GM12878 (cell line): ENCODE results near the gene COX10. TPM values are rescaled to one million over a fixed set of nuclear protein-coding genes. Genes with fewer than 3 reads are reported as not detected.
"Not testable (repeated sequence)": the region's sequence is repeated elsewhere in the genome, so short reads cannot be mapped to it uniquely, and the experiment has no call there.

ENCODE experiments used
- ATAC-seq: fragments of 200-7000 bp; cut with Tn5 transposase; 3 replicates; pipeline ENCODE4 v1.9.1; 2020; ENCODE audit warnings: mild to moderate bottlenecking, moderate library complexity
- BruUV-seq: library from RNA; stranded (reverse); fragments of 400-500 nt; replicated peaks from 2 replicates; lab custom pipeline; 2021; lab: Mats Ljungman, UMichigan
- CTCF ChIA-PET: fragments of 300-600 bp; sonication (Branson Sonifier 250); formaldehyde crosslinking; extraction: SDS; loops from one replicate; lab custom pipeline; 2021; ENCODE audit warnings: inconsistent platforms; lab: Yijun Ruan, JAX
- POLR2A ChIA-PET: fragments of 350-600 bp; formaldehyde crosslinking; extraction: SDS; loops from one replicate; lab custom pipeline; 2021; ENCODE audit warnings: inconsistent platforms; lab: Charles Lee
- RAD21 ChIA-PET: fragments of 300-600 bp; sonication (Branson Sonifier 250); formaldehyde crosslinking; loops from one replicate; lab custom pipeline; 2023; ENCODE audit warnings: antibody characterized with exemption; ENCODE audit not compliant: unreplicated experiment; lab: Charles Lee
- SMC1A ChIA-PET: fragments of 300-600 bp; sonication (Branson Sonifier 250); formaldehyde crosslinking; loops from one replicate; lab custom pipeline; 2023; ENCODE audit not compliant: unreplicated experiment, uncharacterized antibody; lab: Charles Lee
- DNase-seq: peaks from one replicate; pipeline ENCODE4 v3.0.0-alpha.2; 2011; ENCODE audit warnings: low read depth, low spot score
- FAIRE-seq: peaks from 3 replicates; lab custom pipeline; 2011; peaks lifted over from hg19 to GRCh38; lab: Jason Lieb, UNC
- H2AFZ ChIP-seq: 2 replicates; pipeline ENCODE4 v1.6.0; 2011; ENCODE audit warnings: low read depth, low read length, control low read depth; ENCODE audit not compliant: control insufficient read depth
- H3K27ac ChIP-seq: 2 replicates; pipeline ENCODE4 v1.5.1; 2011; ENCODE audit warnings: control low read depth; ENCODE audit not compliant: control insufficient read depth, insufficient read depth
- H3K27me3 ChIP-seq, 2 experiments: replicated peaks in 1 of 2; 2 replicates each; pipeline versions ENCODE4 v1.6.0 to v1.6.1; 2011; ENCODE audit warnings: low read length in 1 of 2; ENCODE audit not compliant: control insufficient read depth in 2 of 2, insufficient read depth in 2 of 2
- H3K36me3 ChIP-seq, 2 experiments: 2 replicates each; pipeline ENCODE4 v1.5.1; 2011; ENCODE audit warnings: low read length in 1 of 2; ENCODE audit not compliant: control insufficient read depth in 2 of 2, insufficient read depth in 2 of 2
- H3K4me1 ChIP-seq: 2 replicates; pipeline ENCODE4 v1.6.1; 2011; ENCODE audit warnings: mild to moderate bottlenecking, low read length, moderate library complexity, mixed read lengths; ENCODE audit not compliant: control insufficient read depth, insufficient read depth
- H3K4me2 ChIP-seq: 2 replicates; pipeline ENCODE4 v1.6.0; 2011; ENCODE audit warnings: control low read depth; ENCODE audit not compliant: control insufficient read depth, insufficient read depth
- H3K4me3 ChIP-seq: fragments of 200-600 bp; sonication (generic); 2 replicates; pipeline ENCODE4 v1.5.1; 2016
- H3K79me2 ChIP-seq: 2 replicates; pipeline ENCODE4 v1.6.0; 2011; ENCODE audit warnings: low read length; ENCODE audit not compliant: control insufficient read depth, insufficient read depth
- H3K9ac ChIP-seq: 2 replicates; pipeline ENCODE4 v1.8.0; 2011; ENCODE audit warnings: low read length, control low read depth, mixed read lengths; ENCODE audit not compliant: control insufficient read depth, insufficient read depth
- H3K9me3 ChIP-seq: replicated peaks from 3 replicates; pipeline ENCODE4 v1.5.1; 2011; ENCODE audit warnings: mild to moderate bottlenecking, low read length; ENCODE audit not compliant: control insufficient read depth, insufficient read depth
- H4K20me1 ChIP-seq: 2 replicates; pipeline ENCODE4 v1.6.0; 2011; ENCODE audit not compliant: control insufficient read depth, insufficient read depth
- WGBS: methylation state at CpG from one replicate; pipeline ENCODE4 v1.1.6; 2016; ENCODE audit warnings: low lambda C conversion rate; ENCODE audit not compliant: insufficient replicate concordance, insufficient coverage; ENCODE audit errors: missing lambda C conversion rate; 5-methylcytosine and 5-hydroxymethylcytosine counted together
- in situ Hi-C: fragments of 300-500 bp; cut with MboI; formaldehyde crosslinking; loops from 9 replicates; pipeline ENCODE4 v1.14.3; 2018; ENCODE audit warnings: mixed read lengths
- intact Hi-C: fragments of 100-400 bp; cut with micrococcal nuclease; formaldehyde crosslinking; loops from one replicate; pipeline ENCODE4 v1.14.2; 2022; ENCODE audit not compliant: unreplicated experiment
- polyA plus RNA-seq, 11 experiments: library from polyadenylated mRNA; depleted of rRNA in 4 of 11; unstranded in 6 of 11; stranded (reverse) in 5 of 11; fragments of >200 nt; fragmentation: Nextera tagmentation in 4 of 11; fragmentation: Illumina TruSeq in 1 of 11; extraction: Ambion mirVana in 4 of 11; extraction: Trizol in 1 of 11; gene quantifications; 1 replicate in 1 of 11; 2 replicates in 10 of 11; pipeline versions ENCODE4 v1.2.1 to v1.2.3, GENCODE V29; 2011 to 2016; ENCODE audit warnings: inconsistent platforms in 2 of 11, missing spikeins in 2 of 11, low read depth in 1 of 11
- total RNA-seq, 4 experiments: library from RNA; depleted of rRNA in 3 of 4; stranded (reverse); fragments of >200 nt in 3 of 4; fragmentation: Illumina TruSeq in 1 of 4; extraction: Trizol in 1 of 4; gene quantifications; 2 replicates each; pipeline versions ENCODE4 v1.2.1 to v1.2.3, GENCODE V29; 2013 to 2021

COX10 gene
- total and polyA plus RNA-seq, 10 of the 15 experiments (the other 5 are each of a cell fraction or from before 2014, with no cell fraction given) = 9.6 to 29.4 (median 21.3) TPM

DNA sequence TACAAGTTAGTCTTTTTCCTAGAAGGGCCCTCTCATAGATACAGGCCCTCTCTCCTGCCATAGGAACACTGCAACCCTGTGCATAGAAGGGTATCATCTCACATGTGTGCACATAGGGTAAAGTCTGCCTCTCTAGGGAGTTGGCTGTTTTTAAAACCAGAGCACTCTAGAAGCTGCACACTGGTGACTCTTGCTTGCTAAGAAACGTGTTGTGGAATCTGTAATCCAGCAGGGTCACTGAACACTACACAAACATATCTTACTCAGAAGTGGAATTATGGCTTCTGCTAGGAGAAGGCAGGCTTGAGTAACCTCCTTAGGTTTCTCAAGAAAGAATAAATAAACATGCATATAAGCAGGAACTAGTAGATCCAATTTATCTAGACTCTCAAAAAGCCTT lies 121.5 kb downstream of the COX10 start:
- H3K4me3 ChIP-seq, DNase-seq, RAD21 ChIA-PET, H3K4me2 ChIP-seq, H3K27ac ChIP-seq, H4K20me1 ChIP-seq, POLR2A ChIA-PET, H3K36me3 ChIP-seq, H3K27me3 ChIP-seq, H3K9me3 ChIP-seq, in situ Hi-C loops, H3K79me2 ChIP-seq, SMC1A ChIA-PET, H2AFZ ChIP-seq, H3K9ac ChIP-seq, CTCF ChIA-PET, intact Hi-C loops, H3K4me1 ChIP-seq, BruUV-seq, ATAC-seq: not testable (repeated sequence)
- WGBS = 100% methylated on average over 1 of the region's 1 CpG
- peak; percentile 47 for FAIRE-seq

DNA sequence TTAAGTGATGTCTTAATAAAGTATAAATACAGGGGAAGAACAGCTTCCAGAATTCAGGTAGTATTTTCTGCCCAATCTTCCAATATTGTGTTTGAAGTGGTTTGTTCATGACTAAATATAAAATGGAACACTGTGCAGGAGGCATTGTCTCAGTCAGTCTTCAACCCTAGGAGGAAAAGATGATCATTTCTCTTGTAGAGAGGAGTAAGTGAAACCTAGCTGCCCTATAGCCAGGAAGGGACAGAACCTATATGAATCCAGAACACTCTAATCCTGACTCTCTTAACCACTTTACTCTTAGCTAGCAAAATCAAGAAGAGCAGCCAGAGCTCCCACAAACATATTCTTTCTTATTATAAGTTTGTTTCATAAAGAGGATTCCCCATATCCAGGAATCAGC lies 122.2 kb downstream of the COX10 start:
- H3K27ac ChIP-seq, H3K4me1 ChIP-seq, H3K4me2 ChIP-seq, BruUV-seq, H3K4me3 ChIP-seq, CTCF ChIA-PET, H3K9me3 ChIP-seq, H2AFZ ChIP-seq, H3K27me3 ChIP-seq, ATAC-seq, H3K79me2 ChIP-seq, H3K9ac ChIP-seq, SMC1A ChIA-PET, POLR2A ChIA-PET, H3K36me3 ChIP-seq, H4K20me1 ChIP-seq, in situ Hi-C loops, intact Hi-C loops, FAIRE-seq, DNase-seq, RAD21 ChIA-PET: not testable (repeated sequence)

DNA sequence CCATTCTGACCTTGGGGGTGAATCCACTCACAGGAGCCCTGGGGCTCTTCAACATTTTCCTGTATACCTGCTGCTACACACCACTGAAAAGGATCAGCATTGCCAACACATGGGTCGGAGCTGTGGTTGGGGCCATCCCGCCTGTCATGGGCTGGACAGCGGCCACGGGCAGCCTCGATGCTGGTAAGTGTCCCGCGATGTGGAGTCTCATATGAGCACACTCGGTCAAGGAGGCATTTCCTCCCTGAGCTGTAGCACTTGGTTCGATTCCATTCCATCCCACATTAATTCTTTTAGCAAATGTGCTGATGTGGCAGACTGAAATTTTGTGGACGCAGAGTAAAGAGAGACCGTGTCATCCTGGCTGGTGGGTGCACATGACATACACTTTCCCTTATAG lies 122.7 kb downstream of the COX10 start:
- ATAC-seq, in situ Hi-C loops, BruUV-seq, SMC1A ChIA-PET, H3K4me2 ChIP-seq, POLR2A ChIA-PET, H3K4me1 ChIP-seq, H3K27ac ChIP-seq, H4K20me1 ChIP-seq, CTCF ChIA-PET, H2AFZ ChIP-seq, intact Hi-C loops, H3K27me3 ChIP-seq, H3K36me3 ChIP-seq, H3K79me2 ChIP-seq, DNase-seq, H3K9me3 ChIP-seq, H3K9ac ChIP-seq, FAIRE-seq, RAD21 ChIA-PET, H3K4me3 ChIP-seq: not testable (repeated sequence)
- WGBS = 85% methylated on average over 11 of the region's 11 CpGs
